HCT116 (cell line): ENCODE results near the gene NRCAM. TPM values are rescaled to one million over a fixed set of nuclear protein-coding genes. Genes with fewer than 3 reads are reported as not detected.

ENCODE experiments used
- ATAC-seq: fragments of 200-7000 bp; cut with Tn5 transposase; 2 replicates; pipeline ENCODE4 v1.9.1; 2020; ENCODE audit warnings: mild to moderate bottlenecking, moderate library complexity
- BruUV-seq: library from RNA; stranded (reverse); fragments of 400-500 nt; replicated peaks from 2 replicates; lab custom pipeline; 2021; lab: Mats Ljungman, UMichigan
- CTCF ChIA-PET: fragments of 300-600 bp; sonication (Branson Sonifier 250); formaldehyde crosslinking; loops from one replicate; lab custom pipeline; 2021; ENCODE audit warnings: antibody characterized with exemption; lab: Charles Lee
- POLR2A ChIA-PET: fragments of 300-600, 350-600 bp; sonication (Branson Sonifier 250); formaldehyde crosslinking; loops from one replicate; lab custom pipeline; 2021; ENCODE audit warnings: antibody characterized with exemption; lab: Charles Lee
- RAD21 ChIA-PET, 2 experiments: fragments of 300-600 bp; sonication (Branson Sonifier 250); formaldehyde crosslinking; loops; one replicate each; lab custom pipeline; 2023; ENCODE audit warnings: low total read pairs in 2 of 2; ENCODE audit not compliant: uncharacterized antibody in 2 of 2, unreplicated experiment in 2 of 2, low non-redundant PET in 1 of 2; lab: Charles Lee
- DNase-seq: peaks from one replicate; pipeline ENCODE4 v3.0.0-alpha.2; 2010; ENCODE audit warnings: low read depth, low spot score
- H2AFZ ChIP-seq: fragments of 200-600 bp; shearing (Covaris generic), sonication (generic); 2 replicates; pipeline ENCODE4 v1.6.1; 2017; ENCODE audit warnings: low read depth, mixed run types, mixed read lengths, antibody characterized with exemption, low read length; ENCODE audit not compliant: poor library complexity, severe bottlenecking
- H3K27ac ChIP-seq: 2 replicates; pipeline ENCODE4 v1.5.1; 2012; ENCODE audit warnings: low read depth, low read length
- H3K27me3 ChIP-seq: fragments of 200-600 bp; sonication (generic); 2 replicates; pipeline ENCODE4 v1.6.1; 2016; ENCODE audit warnings: mixed run types, low read length, mixed read lengths; ENCODE audit not compliant: insufficient read depth
- H3K36me3 ChIP-seq, 2 experiments: fragments of 200-500 bp in 1 of 2; fragments of 200-600 bp in 1 of 2; sonication (Bioruptor generic) in 1 of 2; sonication (generic) in 1 of 2; 2 replicates each; pipeline versions ENCODE4 v1.5.1 to v1.6.1; 2014 to 2016; ENCODE audit warnings: low read length in 2 of 2, inconsistent platforms in 1 of 2, mixed read lengths in 1 of 2, mixed run types in 1 of 2; ENCODE audit not compliant: insufficient read depth in 2 of 2, control insufficient read depth in 1 of 2
- H3K4me1 ChIP-seq, 2 experiments: fragments of 200-600 bp in 1 of 2; sonication (generic) in 1 of 2; 2 replicates each; pipeline versions ENCODE4 v1.5.1 to v1.6.1; 2012 to 2017; ENCODE audit warnings: low read length in 2 of 2, inconsistent platforms in 1 of 2, mild to moderate bottlenecking in 1 of 2, mixed read lengths in 1 of 2, mixed run types in 1 of 2, moderate library complexity in 1 of 2; ENCODE audit not compliant: insufficient read depth in 2 of 2, control insufficient read depth in 1 of 2
- H3K4me2 ChIP-seq: fragments of 200-600 bp; sonication (generic); 2 replicates; pipeline ENCODE4 v1.6.1; 2017; ENCODE audit warnings: mixed run types, low read length, mixed read lengths
- H3K4me3 ChIP-seq, 2 experiments: fragments of 200-600 bp in 1 of 2; sonication (generic) in 1 of 2; replicated peaks in 1 of 2; 2 replicates each; pipeline ENCODE4 v1.5.1; 2011 to 2016; ENCODE audit warnings: low read length in 2 of 2, control low read depth in 1 of 2, low read depth in 1 of 2, mild to moderate bottlenecking in 1 of 2, mixed read lengths in 1 of 2, mixed run types in 1 of 2
- H3K79me2 ChIP-seq: fragments of 200-600 bp; sonication (generic); 2 replicates; pipeline ENCODE4 v1.6.1; 2017; ENCODE audit warnings: mild to moderate bottlenecking, mixed run types, low read length, moderate library complexity, mixed read lengths; ENCODE audit not compliant: insufficient read depth
- H3K9ac ChIP-seq: fragments of 200-600 bp; sonication (generic); 2 replicates; pipeline ENCODE4 v1.6.1; 2016; ENCODE audit warnings: low read length, mixed read lengths
- H3K9me2 ChIP-seq: fragments of 200-600 bp; sonication (generic), shearing (Covaris generic); 2 replicates; pipeline ENCODE4 v1.6.1; 2017; ENCODE audit warnings: mixed run types, mild to moderate bottlenecking, moderate library complexity; ENCODE audit not compliant: insufficient read depth
- H3K9me3 ChIP-seq, 2 experiments: fragments of 200-500 bp in 1 of 2; fragments of 200-600 bp in 1 of 2; sonication (Bioruptor generic) in 1 of 2; sonication (generic) in 1 of 2; 2 replicates each; pipeline ENCODE4 v1.6.1; 2014 to 2017; ENCODE audit warnings: low read length in 2 of 2, mixed read lengths in 2 of 2, inconsistent platforms in 1 of 2, low read depth in 1 of 2, mild to moderate bottlenecking in 1 of 2, mixed run types in 1 of 2, moderate library complexity in 1 of 2; ENCODE audit not compliant: control insufficient read depth in 1 of 2, insufficient read depth in 1 of 2
- H4K20me1 ChIP-seq: fragments of 200-600 bp; sonication (generic), shearing (Covaris generic); 2 replicates; pipeline ENCODE4 v1.6.1; 2017; ENCODE audit warnings: mixed run types, mild to moderate bottlenecking, moderate library complexity; ENCODE audit not compliant: insufficient read depth
- JUND ChIP-seq: IDR thresholded peaks from 2 replicates; pipeline ENCODE4 v1.6.1; 2012
- SIN3A ChIP-seq: IDR thresholded peaks from 2 replicates; pipeline ENCODE4 v1.6.1; 2012; ENCODE audit warnings: low read depth
- SP1 ChIP-seq: IDR thresholded peaks from 2 replicates; pipeline ENCODE4 v1.6.1; 2012; ENCODE audit warnings: low read depth
- TCF7L2 ChIP-seq: IDR thresholded peaks from 2 replicates; pipeline ENCODE4 v1.7.0; 2011; ENCODE audit warnings: borderline replicate concordance, inconsistent platforms; ENCODE audit not compliant: insufficient read depth, insufficient read length; ENCODE audit errors: extremely low read depth
- YY1 ChIP-seq: IDR thresholded peaks from 2 replicates; pipeline ENCODE4 v1.6.1; 2011; ENCODE audit warnings: low read length, low read depth, moderate library complexity, mild to moderate bottlenecking; ENCODE audit not compliant: insufficient replicate concordance; ENCODE audit errors: extremely low read depth
- ZFX ChIP-seq: fragments of 450-650 bp; IDR thresholded peaks from 2 replicates; pipeline ENCODE4 v1.6.1; 2017
- ZNF274 ChIP-seq: fragments of 200-500 bp; sonication (Bioruptor generic); IDR thresholded peaks from 2 replicates; pipeline ENCODE4 v1.6.1; 2014; ENCODE audit warnings: mild to moderate bottlenecking, low read depth, low read length, inconsistent platforms
- intact Hi-C: fragments of 100-400 bp; cut with micrococcal nuclease; formaldehyde crosslinking; loops from 2 replicates; pipeline ENCODE4 v1.10.0; 2022
- total RNA-seq: library from RNA; stranded (reverse); gene quantifications from one replicate; pipeline ENCODE4 v1.2.1, GENCODE V29; 2021; ENCODE audit not compliant: unreplicated experiment
- TF ChIP-seq, protein P1 (sequence below): IDR thresholded peaks from 2 replicates; pipeline ENCODE4 v1.6.1; 2012; ENCODE audit warnings: low read depth

Gene NRCAM
- total RNA-seq, 1 experiment from 2014 or later, result 0.15 TPM

DNA sequence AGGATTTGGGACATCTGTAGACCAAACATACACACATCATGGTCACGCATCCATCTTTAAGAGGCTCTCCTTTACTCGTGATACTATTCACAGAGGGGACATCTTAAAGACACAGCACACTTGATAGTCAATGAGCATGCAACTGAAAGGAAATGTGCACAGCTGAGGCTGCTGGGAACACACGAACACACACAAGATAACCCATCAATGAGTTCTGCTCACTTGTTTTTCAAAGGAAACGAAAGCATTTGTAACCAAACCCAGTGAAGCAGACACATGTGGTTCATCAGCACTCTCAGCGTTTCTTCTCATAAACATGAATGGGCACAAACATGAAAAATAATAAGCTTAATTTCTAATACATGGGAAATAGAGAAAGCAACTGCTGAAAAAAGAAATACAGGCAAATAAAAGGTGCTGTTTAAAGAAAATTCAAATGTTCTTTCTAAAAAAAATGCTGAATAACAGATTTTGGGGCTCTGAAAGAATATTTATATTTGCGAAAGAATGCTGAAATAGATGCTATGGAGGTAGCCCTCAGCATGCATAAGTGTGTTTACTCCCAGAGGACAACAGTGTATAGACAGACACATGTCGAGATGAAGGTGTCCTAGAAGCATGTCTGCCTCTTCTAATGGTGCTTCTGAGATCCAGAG, 266.4 kb downstream of the NRCAM start:
- Histone ChIP-seq H3K79me2 (no peaks in the 10 kb centered on the region), H3K9me2 (no peaks in the 10 kb centered on the region), H3K9ac (no peak overlapping the region), H4K20me1 (no peaks in the 10 kb centered on the region), H2AFZ (no peak overlapping the region), H3K36me3 (no peaks in the 10 kb centered on the region), H3K4me1 (no peaks in the 10 kb centered on the region), H3K4me3 (no peak overlapping the region), H3K9me3 (no peaks in the 10 kb centered on the region), H3K4me2 (no peak overlapping the region), H3K27ac (no peak overlapping the region), H3K27me3 (no peaks in the 10 kb centered on the region)
- POLR2A ChIA-PET, result no interaction called here
- no peak for DNase-seq
- RAD21 ChIA-PET, result no interaction called here
- no peak for ATAC-seq
- BruUV-seq, result no TSS peak
- intact Hi-C loops, result no loop called here
- CTCF ChIA-PET, result no interaction called here
- TF ChIP-seq ZNF274 (no peak), SP1 (no peak), JUND (no peak), YY1 (no peak), TCF7L2 (no peak), SIN3A (no peak), ZFX (no peak)
- TF ChIP-seq, protein P1, sequence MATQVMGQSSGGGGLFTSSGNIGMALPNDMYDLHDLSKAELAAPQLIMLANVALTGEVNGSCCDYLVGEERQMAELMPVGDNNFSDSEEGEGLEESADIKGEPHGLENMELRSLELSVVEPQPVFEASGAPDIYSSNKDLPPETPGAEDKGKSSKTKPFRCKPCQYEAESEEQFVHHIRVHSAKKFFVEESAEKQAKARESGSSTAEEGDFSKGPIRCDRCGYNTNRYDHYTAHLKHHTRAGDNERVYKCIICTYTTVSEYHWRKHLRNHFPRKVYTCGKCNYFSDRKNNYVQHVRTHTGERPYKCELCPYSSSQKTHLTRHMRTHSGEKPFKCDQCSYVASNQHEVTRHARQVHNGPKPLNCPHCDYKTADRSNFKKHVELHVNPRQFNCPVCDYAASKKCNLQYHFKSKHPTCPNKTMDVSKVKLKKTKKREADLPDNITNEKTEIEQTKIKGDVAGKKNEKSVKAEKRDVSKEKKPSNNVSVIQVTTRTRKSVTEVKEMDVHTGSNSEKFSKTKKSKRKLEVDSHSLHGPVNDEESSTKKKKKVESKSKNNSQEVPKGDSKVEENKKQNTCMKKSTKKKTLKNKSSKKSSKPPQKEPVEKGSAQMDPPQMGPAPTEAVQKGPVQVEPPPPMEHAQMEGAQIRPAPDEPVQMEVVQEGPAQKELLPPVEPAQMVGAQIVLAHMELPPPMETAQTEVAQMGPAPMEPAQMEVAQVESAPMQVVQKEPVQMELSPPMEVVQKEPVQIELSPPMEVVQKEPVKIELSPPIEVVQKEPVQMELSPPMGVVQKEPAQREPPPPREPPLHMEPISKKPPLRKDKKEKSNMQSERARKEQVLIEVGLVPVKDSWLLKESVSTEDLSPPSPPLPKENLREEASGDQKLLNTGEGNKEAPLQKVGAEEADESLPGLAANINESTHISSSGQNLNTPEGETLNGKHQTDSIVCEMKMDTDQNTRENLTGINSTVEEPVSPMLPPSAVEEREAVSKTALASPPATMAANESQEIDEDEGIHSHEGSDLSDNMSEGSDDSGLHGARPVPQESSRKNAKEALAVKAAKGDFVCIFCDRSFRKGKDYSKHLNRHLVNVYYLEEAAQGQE, result no peak
